ENCODE results near the gene GPHN.
A peak's percentile ranks its signal among the peaks of the same experiment; 100 is the strongest.

GPHN gene

GRCh38 chr14:67186789-67187584, 679.0 kb downstream of the GPHN start:
- DNase-seq (ENCODE audit: low read depth), result peak; percentile 46
- TF ChIP-seq CTCF (conservative IDR thresholded peaks at IDR 0.05; ENCODE audit: low read depth, low read length), result no peak
- no peak overlapping the region for H3K4me3 ChIP-seq (ENCODE audit: low read length)

- DNase-seq (ENCODE audit: low read depth), result peak; percentile 92
- no peak overlapping the region for H3K4me3 ChIP-seq (ENCODE audit: low read length)
- no peak for TF ChIP-seq CTCF (conservative IDR thresholded peaks at IDR 0.05; ENCODE audit: low read depth, low read length)
These were observed 679.9 kb downstream of the GPHN start for GRCh38 chr14:67187826-67188225.

GRCh38 chr14:67188326-67188725, 680.4 kb downstream of the GPHN start:
- H3K4me3 ChIP-seq (ENCODE audit: low read length), result no peak overlapping the region
- no peak for DNase-seq (ENCODE audit: low read depth)
- no peak for TF ChIP-seq CTCF (conservative IDR thresholded peaks at IDR 0.05; ENCODE audit: low read depth, low read length)

GRCh38 chr14:67191768-67192290, 683.9 kb downstream of the GPHN start:
- DNase-seq (ENCODE audit: low read depth), result no peak
- TF ChIP-seq CTCF (conservative IDR thresholded peaks at IDR 0.05; ENCODE audit: low read depth, low read length), result no peak
- H3K4me3 ChIP-seq (ENCODE audit: low read length), result no peak overlapping the region

GRCh38 chr14:67192366-67192765, 684.4 kb downstream of the GPHN start:
- no peak for DNase-seq (ENCODE audit: low read depth)
- no peak overlapping the region for H3K4me3 ChIP-seq (ENCODE audit: low read length)
- no peak for TF ChIP-seq CTCF (conservative IDR thresholded peaks at IDR 0.05; ENCODE audit: low read depth, low read length)

- TF ChIP-seq CTCF (conservative IDR thresholded peaks at IDR 0.05; ENCODE audit: low read depth, low read length), result no peak
- no peak for DNase-seq (ENCODE audit: low read depth)
- H3K4me3 ChIP-seq (ENCODE audit: low read length), result no peak overlapping the region
These were observed 687.3 kb downstream of the GPHN start for GRCh38 chr14:67195279-67195678.

GRCh38 chr14:67199016-67199415, 691.1 kb downstream of the GPHN start:
- no peak overlapping the region for H3K4me3 ChIP-seq (ENCODE audit: low read length)
- no peak for TF ChIP-seq CTCF (conservative IDR thresholded peaks at IDR 0.05; ENCODE audit: low read depth, low read length)
- DNase-seq (ENCODE audit: low read depth), result no peak

All from retinal pigment epithelial cell (primary cell).